ENCODE data around the gene ZNF33B. TPM values are rescaled to one million over a fixed set of nuclear protein-coding genes. Genes with fewer than 3 reads are reported as not detected.

Gene ZNF33B
- total and polyA plus RNA-seq, 9 of the 15 experiments (the other 6 are each of a cell fraction or from before 2014, with no cell fraction given): 6.9 to 23.9 (median 15.4) TPM

GRCh38 chr10:42638055-42638820, at the start of gene ZNF33B (continued):
- peak; percentile 33; the same call in 1 of the 2 replicates for TF ChIP-seq ZBTB33 (CRISPR knock-in tag; IDR thresholded peaks at IDR 0.05)
- TF ChIP-seq KDM5B (IDR thresholded peaks at IDR 0.05; ENCODE audit: insufficient replicate concordance, low read depth, low read length): peak; percentile 89
- no peak; the same call in 1 of the 2 replicates for TF ChIP-seq MTA1 (IDR thresholded peaks at IDR 0.05; ENCODE audit: borderline replicate concordance)
- no peak for TF ChIP-seq MECOM (CRISPR knock-in tag; IDR thresholded peaks at IDR 0.05)
- TF ChIP-seq ESRRA (IDR thresholded peaks at IDR 0.05; ENCODE audit: borderline replicate concordance, low read depth): no peak
- no peak for TF ChIP-seq ZNF76 (CRISPR knock-in tag; IDR thresholded peaks at IDR 0.05; ENCODE audit: borderline replicate concordance)
- no peak for TF ChIP-seq EWSR1 (IDR thresholded peaks at IDR 0.05; ENCODE audit: borderline replicate concordance, low read depth, partially characterized antibody)
- TF ChIP-seq PHF8 (IDR thresholded peaks at IDR 0.05; ENCODE audit: borderline replicate concordance, low read length): peak; percentile 98
- peak; percentile 39; the same call in 1 of the 2 replicates for TF ChIP-seq ZBTB49 (CRISPR knock-in tag; IDR thresholded peaks at IDR 0.05; ENCODE audit: borderline replicate concordance)
- TF ChIP-seq NCOA6 (IDR thresholded peaks at IDR 0.05): no peak
- no peak for TF ChIP-seq SREBF1 (IDR thresholded peaks at IDR 0.05; ENCODE audit: borderline replicate concordance, low read depth, low read length)
- TF ChIP-seq MED1 (CRISPR knock-in tag; IDR thresholded peaks at IDR 0.05; ENCODE audit: borderline replicate concordance): no peak
- TF ChIP-seq NFE2L1 (tag; IDR thresholded peaks at IDR 0.05; ENCODE audit: borderline replicate concordance, low read depth): no peak
- TF ChIP-seq STAT5A (IDR thresholded peaks at IDR 0.05; ENCODE audit: borderline replicate concordance, low read length): no peak
- no peak for TF ChIP-seq ZHX1 (conservative IDR thresholded peaks at IDR 0.05; ENCODE audit: low read length)
- no peak for TF ChIP-seq JUND (IDR thresholded peaks at IDR 0.05; ENCODE audit: borderline replicate concordance, low read depth, low read length)
- no peak; the same call in 2 of the 3 replicates for TF ChIP-seq JUND (tag; IDR thresholded peaks at IDR 0.05; ENCODE audit: borderline replicate concordance, low read depth, low read length)
